ENCODE measurements around the gene OTOR. TPM values are rescaled to one million over a fixed set of nuclear protein-coding genes. Genes with fewer than 3 reads are reported as not detected.

OTOR gene
- total RNA-seq, 1 experiment from 2014 or later: not detected

GRCh38 chr20:16707674-16708073, 40.5 kb upstream of the OTOR start:
- Histone ChIP-seq H3K9ac (ENCODE audit: extremely low read depth, insufficient read length, low read length) (no peak overlapping the region), H3K23ac (ENCODE audit: insufficient read length, low read depth, low read length) (no peak overlapping the region), H2BK120ac (ENCODE audit: low read depth, low read length, poor library complexity, severe bottlenecking) (no peak overlapping the region), H3K14ac (ENCODE audit: insufficient read depth, low read length) (no peak overlapping the region), H2AK5ac (ENCODE audit: insufficient read length, low read length) (no peak overlapping the region), H3K56ac (ENCODE audit: insufficient read length, low read depth, low read length) (no peak overlapping the region), H3K27me3 (ENCODE audit: insufficient read depth, low read length) (no peaks in the 10 kb centered on the region), H2BK20ac (ENCODE audit: low read depth, low read length, poor library complexity, severe bottlenecking) (no peak overlapping the region), H2BK15ac (ENCODE audit: low read depth, low read length) (no peak overlapping the region), H3K79me1 (ENCODE audit: insufficient read depth, low read depth, low read length, poor library complexity, severe bottlenecking) (no peaks in the 10 kb centered on the region), H3K23me2 (ENCODE audit: insufficient read length, low read depth, low read length, poor library complexity, severe bottlenecking) (no peaks in the 10 kb centered on the region), H3K27ac (ENCODE audit: insufficient read length, low read depth, low read length) (no peak overlapping the region), H3K18ac (ENCODE audit: insufficient read length, low read depth, low read length) (no peak overlapping the region), H4K91ac (ENCODE audit: insufficient read length, low read depth, low read length) (no peak overlapping the region), H3T11ph (ENCODE audit: low read length) (no peak overlapping the region), H3K4me1 (ENCODE audit: insufficient read depth, low read length) (no peaks in the 10 kb centered on the region), H2AFZ (ENCODE audit: low read length) (no peak overlapping the region), H4K5ac (ENCODE audit: insufficient read length, low read depth, low read length) (no peak overlapping the region), H3K4me2 (ENCODE audit: insufficient read depth, insufficient read length, low read length) (no peak overlapping the region), H2BK12ac (ENCODE audit: insufficient read length, low read depth, low read length) (no peak overlapping the region), H2BK5ac (ENCODE audit: insufficient read length, low read length) (no peak overlapping the region), H4K8ac (replicated peaks; ENCODE audit: insufficient read length, low read depth, low read length) (no peak overlapping the region), H3K4ac (ENCODE audit: low read depth, low read length) (no peak overlapping the region), H4K20me1 (ENCODE audit: control insufficient read depth, insufficient read depth, insufficient read length) (no peaks in the 10 kb centered on the region), H3K9me3 (ENCODE audit: control insufficient read depth, low read depth, low read length) (no peaks in the 10 kb centered on the region), H3K79me2 (ENCODE audit: insufficient read depth, low read length) (no peaks in the 10 kb centered on the region)
- H3K36me3 Mint-ChIP-seq (ENCODE audit: insufficient read depth in 1 of 3, low read depth in 3 of 3): peaks cover 14 to 23% (median 23%) of the 10 kb centered on the region in 3 experiments
- peaks cover 0 to 2% of the 10 kb centered on the region in 2 experiments; a peak in 1 of 4 replicates for H3K4me1 Mint-ChIP-seq
- WGBS (ENCODE audit: extremely low coverage, insufficient read length, low lambda C conversion rate): no CpG with 5 or more reads among the region's 3 CpGs
- peaks cover 1% of the 10 kb centered on the region for H3K27me3 Mint-ChIP-seq (ENCODE audit: low read depth)
- H3K27ac Mint-ChIP-seq: no peak overlapping the region
- TF ChIP-seq CTCF (conservative IDR thresholded peaks at IDR 0.05): no peak
- no peak for DNase-seq
- peaks cover 26 to 27% of the 10 kb centered on the region in 2 experiments for H3K9me3 Mint-ChIP-seq
- H3K4me3 Mint-ChIP-seq: no peak overlapping the region

Data from H9 (cell line).